Naive thymus-derived CD8-positive, alpha-beta T cell (primary cell): ENCODE results near the gene EYS. TPM values are rescaled to one million over a fixed set of nuclear protein-coding genes. Genes with fewer than 3 reads are reported as not detected.
"Not testable (repeated sequence)": the region's sequence is repeated elsewhere in the genome, so short reads cannot be mapped to it uniquely, and the experiment has no call there.

ENCODE experiments used
- ATAC-seq, 2 donors: fragments of 150-1000 bp; cut with Tn5 transposase in 1 of 2; sonication (Bioruptor Pico), chemical (Tn5 transposase) in 1 of 2; 1 replicate in 1 of 2; 2 replicates in 1 of 2; pipeline ENCODE4 v1.10.0; 2021; ENCODE audit warnings: mild to moderate bottlenecking in 2 of 2, moderate library complexity in 2 of 2
- POLR2A ChIA-PET: fragments of 350-600 bp; sonication (Branson Sonifier 250); formaldehyde crosslinking; loops from one replicate; lab custom pipeline; 2021; ENCODE audit warnings: antibody characterized with exemption; lab: Charles Lee
- DNase-seq, 10 donors: peaks; one replicate each; pipeline versions ENCODE4 v3.0.0 to v3.0.0-alpha.2; 2020 to 2022
- H3K27ac Mint-ChIP-seq, 10 donors: one replicate each; pipeline ENCODE4 v1.8.0; 2020 to 2022; ENCODE audit warnings: mild to moderate bottlenecking in 10 of 10, mixed read lengths in 10 of 10, moderate library complexity in 4 of 10, inconsistent platforms in 1 of 10
- H3K27me3 Mint-ChIP-seq, 5 donors: one replicate each; pipeline ENCODE4 v1.8.0; 2021 to 2022; ENCODE audit warnings: mixed read lengths in 5 of 5
- H3K36me3 Mint-ChIP-seq, 3 donors: one replicate each; pipeline ENCODE4 v1.8.0; 2020 to 2022; ENCODE audit warnings: mixed read lengths in 3 of 3, mild to moderate bottlenecking in 2 of 3, inconsistent platforms in 1 of 3
- H3K4me1 Mint-ChIP-seq, 4 donors: one replicate each; pipeline ENCODE4 v1.8.0; 2021 to 2022; ENCODE audit warnings: mixed read lengths in 4 of 4
- H3K4me3 Mint-ChIP-seq, 10 donors: one replicate each; pipeline ENCODE4 v1.8.0; 2020 to 2022; ENCODE audit warnings: mild to moderate bottlenecking in 10 of 10, mixed read lengths in 10 of 10, moderate library complexity in 6 of 10, inconsistent platforms in 1 of 10
- H3K9me3 Mint-ChIP-seq, 9 donors: one replicate each; pipeline ENCODE4 v1.8.0; 2020 to 2022; ENCODE audit warnings: mixed read lengths in 9 of 9, mild to moderate bottlenecking in 3 of 9, inconsistent platforms in 1 of 9, moderate library complexity in 1 of 9
- polyA plus RNA-seq, 3 donors: library from polyadenylated mRNA; unstranded; fragments of 300-500 nt; fragmentation: Illumina TruSeq; gene quantifications; one replicate each; pipeline ENCODE4 v1.2.3, GENCODE V29; 2021
- total RNA-seq, 8 experiments: library from RNA in 2 of 8; stranded (reverse) in 2 of 8; gene quantifications; one replicate each; pipeline ENCODE4 v1.2.3 and lab custom pipeline; 2021 to 2026

Gene EYS
- total and polyA plus RNA-seq, 5 experiments from 2014 or later = 0.07 to 0.09 TPM; not detected in 3

GRCh38 chr6:64249115-64249514 lies 1457.9 kb downstream of the EYS start:
- ATAC-seq (no peak), DNase-seq (no peak)
- POLR2A ChIA-PET = no interaction called here
- H3K36me3 Mint-ChIP-seq = peaks cover 0 to 4% (median 0%) of the 10 kb centered on the region in 3 donors
- H3K9me3 Mint-ChIP-seq = peaks cover 0 to 17% (median 7%) of the 10 kb centered on the region in 9 donors
- H3K4me1 Mint-ChIP-seq = no peaks in the 10 kb centered on the region
- no peak overlapping the region for H3K4me3 Mint-ChIP-seq
- no peaks in the 10 kb centered on the region for H3K27me3 Mint-ChIP-seq
- H3K27ac Mint-ChIP-seq = no peak overlapping the region

DNA sequence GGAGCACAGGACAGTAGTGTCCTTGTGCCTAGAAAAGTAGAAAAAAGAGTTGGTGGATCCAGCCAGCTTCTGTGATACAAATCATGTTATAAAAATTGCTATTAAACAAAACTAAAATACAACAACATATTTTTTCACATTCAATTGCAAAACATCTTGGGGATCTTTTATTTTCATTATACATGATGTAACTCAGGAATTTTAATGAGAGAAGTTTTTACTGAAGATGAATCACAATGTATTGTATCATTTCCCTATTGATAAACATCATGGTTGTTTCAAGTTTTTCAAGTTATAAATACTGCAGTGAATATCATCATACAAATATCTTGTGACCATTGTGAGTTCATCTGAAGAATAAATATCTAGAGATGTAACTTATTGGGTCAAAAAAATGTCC lies 1463.4 kb downstream of the EYS start:
- peaks cover 0 to 43% (median 16%) of the 10 kb centered on the region in 9 donors for H3K9me3 Mint-ChIP-seq
- ATAC-seq = no peak
- no peaks in the 10 kb centered on the region for H3K27me3 Mint-ChIP-seq
- POLR2A ChIA-PET = no interaction called here
- DNase-seq = no peak
- H3K4me3 Mint-ChIP-seq = no peak overlapping the region
- H3K36me3 Mint-ChIP-seq = peaks cover 0 to 4% (median 0%) of the 10 kb centered on the region in 3 donors
- H3K4me1 Mint-ChIP-seq = no peaks in the 10 kb centered on the region
- no peak overlapping the region for H3K27ac Mint-ChIP-seq

DNA sequence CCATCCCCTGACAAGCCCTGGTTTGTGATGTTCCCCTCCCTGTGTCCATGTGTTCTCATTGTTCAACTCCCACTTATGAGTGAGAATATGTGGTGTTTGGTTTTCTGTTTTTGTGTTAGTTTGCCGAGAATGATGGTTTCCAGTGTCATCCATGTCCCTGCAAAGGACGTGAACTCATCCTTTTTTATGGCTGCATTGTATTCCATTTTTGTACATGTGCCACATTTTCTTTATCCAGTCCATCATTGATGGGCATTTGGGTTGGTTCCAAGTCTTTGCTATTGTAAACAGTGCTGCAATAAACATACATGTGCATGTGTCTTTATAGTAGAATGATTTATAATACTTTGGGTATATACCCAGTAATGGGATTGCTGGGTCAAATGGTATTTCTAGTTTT lies 1468.1 kb downstream of the EYS start:
- DNase-seq, H3K4me1 Mint-ChIP-seq, H3K36me3 Mint-ChIP-seq, POLR2A ChIA-PET, H3K27me3 Mint-ChIP-seq, ATAC-seq, H3K27ac Mint-ChIP-seq, H3K4me3 Mint-ChIP-seq: not testable (repeated sequence)
- peaks cover 5 to 33% (median 14%) of the 10 kb centered on the region in 9 donors for H3K9me3 Mint-ChIP-seq

GRCh38 chr6:64238071-64238470 lies 1469.0 kb downstream of the EYS start:
- Mint-ChIP-seq H3K9me3 (peaks cover 5 to 27% (median 14%) of the 10 kb centered on the region in 9 donors), H3K4me1 (no peaks in the 10 kb centered on the region), H3K27ac (no peak overlapping the region), H3K36me3 (no peaks in the 10 kb centered on the region), H3K4me3 (no peak overlapping the region), H3K27me3 (no peaks in the 10 kb centered on the region)
- no peak for ATAC-seq
- POLR2A ChIA-PET = no interaction called here
- DNase-seq = no peak

- Mint-ChIP-seq H3K27me3 (no peaks in the 10 kb centered on the region), H3K4me1 (no peaks in the 10 kb centered on the region), H3K4me3 (no peak overlapping the region), H3K27ac (no peak overlapping the region), H3K36me3 (no peaks in the 10 kb centered on the region), H3K9me3 (peaks cover 0 to 14% (median 4%) of the 10 kb centered on the region in 9 donors)
- POLR2A ChIA-PET = no interaction called here
- ATAC-seq (no peak), DNase-seq (no peak)
Observed at GRCh38 chr6:64233746-64234145, 1473.3 kb downstream of the EYS start.

DNA sequence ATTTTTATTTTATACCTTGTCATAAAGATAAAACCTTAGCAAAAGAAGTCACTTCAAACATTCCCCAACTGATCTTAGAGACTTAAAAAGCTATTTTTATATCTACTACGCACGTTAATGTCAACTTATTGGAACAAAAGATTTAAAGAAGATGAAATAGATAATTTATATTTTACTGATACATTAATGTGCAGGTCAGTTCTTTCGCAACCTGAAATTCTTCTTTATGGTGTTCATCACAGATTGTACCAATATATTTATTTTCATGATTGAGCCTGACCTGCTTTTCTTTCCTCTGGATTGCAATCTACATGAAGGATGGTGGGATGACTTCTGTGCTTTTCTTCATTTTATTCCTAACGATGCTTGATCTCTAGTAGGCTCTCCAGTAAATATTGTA lies 1475.1 kb downstream of the EYS start:
- Mint-ChIP-seq H3K4me3 (no peak overlapping the region), H3K27ac (no peak overlapping the region), H3K4me1 (no peaks in the 10 kb centered on the region), H3K27me3 (no peaks in the 10 kb centered on the region), H3K9me3 (peaks cover 0 to 3% (median 0%) of the 10 kb centered on the region in 9 donors), H3K36me3 (no peaks in the 10 kb centered on the region)
- DNase-seq = no peak
- POLR2A ChIA-PET = no interaction called here
- no peak for ATAC-seq

GRCh38 chr6:64230530-64230929 lies 1476.5 kb downstream of the EYS start:
- no peaks in the 10 kb centered on the region for H3K4me1 Mint-ChIP-seq
- DNase-seq = no peak
- ATAC-seq = no peak

DNA sequence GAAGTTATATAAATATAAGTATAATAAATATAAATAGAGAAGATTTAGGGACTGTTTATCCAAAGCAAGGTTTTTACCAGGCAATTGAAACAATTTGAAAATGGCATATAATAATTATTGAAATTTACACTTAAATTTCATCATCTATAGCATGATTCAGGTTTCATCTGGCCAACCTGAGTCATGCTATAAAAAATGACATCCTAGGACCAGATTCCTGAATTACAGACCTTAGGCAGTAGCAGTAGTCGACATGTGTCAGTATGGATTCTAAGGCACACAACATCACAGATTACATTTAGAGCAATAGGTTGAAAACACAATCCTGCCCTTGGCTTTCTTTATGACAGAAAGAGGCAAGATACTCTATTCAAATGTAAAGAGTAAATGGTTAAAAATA lies 1479.2 kb downstream of the EYS start:
- Mint-ChIP-seq H3K36me3 (no peaks in the 10 kb centered on the region), H3K4me1 (no peaks in the 10 kb centered on the region), H3K9me3 (no peaks in the 10 kb centered on the region), H3K27me3 (no peaks in the 10 kb centered on the region), H3K4me3 (no peak overlapping the region), H3K27ac (no peak overlapping the region)
- POLR2A ChIA-PET = no interaction called here
- DNase-seq (no peak), ATAC-seq (no peak)

More at GRCh38 chr6:64230530-64230929, 1476.5 kb downstream of the EYS start:
- Mint-ChIP-seq H3K4me3 (no peak overlapping the region), H3K27ac (no peak overlapping the region), H3K27me3 (no peaks in the 10 kb centered on the region), H3K9me3 (no peaks in the 10 kb centered on the region), H3K36me3 (no peaks in the 10 kb centered on the region)
- POLR2A ChIA-PET = no interaction called here

DNA sequence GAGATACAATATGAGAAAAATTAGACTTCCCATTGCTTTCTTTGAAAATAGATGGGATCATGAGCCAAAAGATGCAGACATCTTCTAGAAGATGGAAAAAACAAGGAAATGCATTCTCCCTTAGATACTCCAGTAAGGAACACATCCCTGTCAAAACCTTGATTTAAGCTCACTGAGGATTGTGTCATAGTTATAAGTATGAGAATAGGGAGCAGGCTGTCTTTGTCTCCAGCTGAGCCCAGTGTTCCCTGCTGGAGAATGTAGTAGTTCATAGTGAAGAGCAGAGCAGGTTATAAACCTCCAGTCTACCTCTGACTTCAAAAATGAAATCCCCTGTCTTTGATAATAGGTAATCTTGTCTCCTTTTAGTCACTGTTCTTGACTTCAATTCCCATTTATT lies 1481.5 kb downstream of the EYS start:
- Mint-ChIP-seq H3K27me3 (no peaks in the 10 kb centered on the region), H3K36me3 (no peaks in the 10 kb centered on the region), H3K27ac (no peak overlapping the region), H3K4me3 (no peak overlapping the region), H3K9me3 (peaks cover 0 to under 1% (median 0%) of the 10 kb centered on the region in 9 donors), H3K4me1 (no peaks in the 10 kb centered on the region)
- POLR2A ChIA-PET = no interaction called here
- no peak for ATAC-seq
- DNase-seq = no peak

DNA sequence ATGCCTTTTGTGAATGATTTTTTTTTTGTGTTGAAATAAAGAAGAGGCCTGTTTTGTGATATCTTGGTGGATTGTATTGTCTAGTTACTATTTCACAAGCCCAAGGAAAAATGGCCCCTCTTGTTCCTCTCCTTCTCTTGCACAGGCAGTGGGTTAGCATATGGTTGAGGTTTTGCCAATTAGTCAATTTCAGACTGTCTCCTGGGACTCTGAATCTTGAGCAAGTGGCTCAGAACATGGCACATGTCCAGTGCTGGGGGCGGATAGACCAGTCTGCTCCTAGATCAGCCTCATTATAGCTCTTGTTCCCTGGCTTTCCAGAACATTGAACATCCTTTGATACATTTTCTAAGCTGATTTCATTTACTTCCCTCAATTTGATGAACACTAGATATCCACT lies 1482.2 kb downstream of the EYS start:
- Mint-ChIP-seq H3K9me3 (peaks cover 0 to 4% (median 0%) of the 10 kb centered on the region in 9 donors), H3K4me1 (no peaks in the 10 kb centered on the region), H3K36me3 (no peaks in the 10 kb centered on the region), H3K4me3 (no peak overlapping the region), H3K27ac (no peak overlapping the region), H3K27me3 (no peaks in the 10 kb centered on the region)
- no peak for ATAC-seq
- DNase-seq = no peak
- POLR2A ChIA-PET = no interaction called here

GRCh38 chr6:64221776-64222175 lies 1485.2 kb downstream of the EYS start:
- POLR2A ChIA-PET = no interaction called here
- no peak overlapping the region for H3K4me3 Mint-ChIP-seq
- no peaks in the 10 kb centered on the region for H3K27me3 Mint-ChIP-seq
- DNase-seq (no peak), ATAC-seq (no peak)
- no peaks in the 10 kb centered on the region for H3K4me1 Mint-ChIP-seq
- H3K27ac Mint-ChIP-seq = no peak overlapping the region
- no peaks in the 10 kb centered on the region for H3K36me3 Mint-ChIP-seq
- H3K9me3 Mint-ChIP-seq = peaks cover 0 to 8% (median 1%) of the 10 kb centered on the region in 9 donors

- no peak overlapping the region for H3K4me3 Mint-ChIP-seq
- DNase-seq (no peak), ATAC-seq (no peak)
- H3K4me1 Mint-ChIP-seq = no peaks in the 10 kb centered on the region
- H3K36me3 Mint-ChIP-seq = no peaks in the 10 kb centered on the region
- H3K9me3 Mint-ChIP-seq = peaks cover 0 to 10% (median 1%) of the 10 kb centered on the region in 9 donors
- no peaks in the 10 kb centered on the region for H3K27me3 Mint-ChIP-seq
- POLR2A ChIA-PET = no interaction called here
- H3K27ac Mint-ChIP-seq = no peak overlapping the region
Observed at GRCh38 chr6:64220801-64221200, 1486.2 kb downstream of the EYS start.

DNA sequence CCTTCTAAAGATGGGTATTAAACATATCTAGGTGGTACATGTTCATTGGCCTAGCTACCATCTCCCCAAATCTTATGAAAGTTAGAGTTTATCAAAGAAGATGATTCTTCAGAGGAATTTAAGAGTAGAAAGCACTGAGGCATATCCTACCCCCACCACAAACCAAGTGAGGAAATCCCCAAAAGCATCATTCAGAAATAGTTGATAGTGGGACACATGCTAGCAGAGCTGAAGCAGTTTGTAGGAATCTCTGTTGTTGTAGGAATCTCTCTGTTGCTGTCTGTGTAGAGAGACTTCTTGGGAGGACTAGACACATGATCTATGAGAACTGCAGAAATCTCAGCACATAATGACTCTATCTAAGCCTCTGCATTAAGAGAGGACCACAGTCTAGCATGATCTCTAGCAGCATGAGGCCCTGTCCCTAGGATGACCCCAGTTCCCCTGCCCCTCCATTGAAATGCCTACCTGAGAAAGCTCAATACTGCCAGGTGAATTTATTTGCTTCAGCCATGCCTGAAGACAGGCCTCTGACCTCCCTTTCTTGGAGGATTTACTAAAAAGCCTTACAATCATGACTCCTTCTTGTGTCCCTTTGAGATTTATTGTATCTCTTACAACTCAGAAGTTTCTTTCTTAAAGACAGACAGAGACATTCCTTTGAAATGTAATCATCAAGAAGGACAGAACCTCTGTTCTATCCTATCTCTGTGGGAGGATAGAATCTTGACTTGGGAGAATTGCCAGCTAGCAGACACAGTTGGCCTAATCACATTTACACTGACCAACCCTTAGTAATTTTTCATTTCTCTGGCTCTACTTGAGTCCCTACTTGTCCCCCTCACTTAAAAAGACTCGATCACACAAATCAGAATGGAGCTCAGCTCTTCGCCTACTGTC lies 1489.1 kb downstream of the EYS start:
- no peak overlapping the region for H3K4me3 Mint-ChIP-seq

More for the DNA sequence above, 1489.1 kb downstream of the EYS start:
- ATAC-seq = no peak
- Mint-ChIP-seq H3K27me3 (no peaks in the 10 kb centered on the region), H3K4me1 (no peaks in the 10 kb centered on the region), H3K9me3 (peaks cover 0 to 13% (median 2%) of the 10 kb centered on the region in 9 donors), H3K36me3 (no peaks in the 10 kb centered on the region), H3K27ac (no peak overlapping the region)
- POLR2A ChIA-PET = no interaction called here
- no peak for DNase-seq
